ENCODE measurements around the gene CHD8. TPM values are rescaled to one million over a fixed set of nuclear protein-coding genes. Genes with fewer than 3 reads are reported as not detected.

Gene CHD8
- total RNA-seq, 2 experiments from 2014 or later: 130 to 138 TPM

- DNase-seq: no peak
- H3K9me3 Mint-ChIP-seq (ENCODE audit: low read depth): no peaks in the 10 kb centered on the region
- peaks cover 70% of the 10 kb centered on the region for H3K36me3 Mint-ChIP-seq
- no peak overlapping the region for H3K27ac Mint-ChIP-seq
- no peaks in the 10 kb centered on the region for H3K4me1 Mint-ChIP-seq
- ATAC-seq: no peak
- H3K27me3 Mint-ChIP-seq: no peaks in the 10 kb centered on the region
- CTCF ChIA-PET: interaction anchor here (1.2 kb wide), 1 partner anchor 11 kb away, joined by 3 read pairs; no protein-coding TSS in a partner anchor
- no peak overlapping the region for H3K4me3 Mint-ChIP-seq
Measured at GRCh38 chr14:21426692-21427091, 29.2 kb downstream of the CHD8 start.

DNA sequence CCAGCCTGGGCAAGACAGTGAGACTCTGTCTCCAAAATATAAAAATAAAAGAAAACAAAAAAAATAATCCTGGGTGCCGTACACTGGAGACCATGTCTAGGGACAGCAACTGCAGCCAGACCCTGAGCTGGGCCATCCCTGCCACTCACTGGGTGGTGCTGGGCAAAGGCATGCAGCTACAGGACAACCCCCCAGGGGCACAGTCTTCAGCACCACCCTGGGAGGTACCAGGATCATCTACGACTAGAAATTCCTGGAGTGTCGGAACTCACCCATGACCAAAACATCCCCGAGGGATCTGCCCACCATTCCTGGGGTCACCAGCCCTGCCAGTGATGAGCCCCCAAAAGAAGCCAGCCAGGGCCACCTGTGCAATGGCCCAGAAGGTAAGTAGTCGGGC, 36.4 kb downstream of the CHD8 start:
- Mint-ChIP-seq H3K9me3 (ENCODE audit: low read depth) (no peaks in the 10 kb centered on the region), H3K4me3 (no peak overlapping the region), H3K4me1 (peaks cover 12% of the 10 kb centered on the region), H3K27ac (no peak overlapping the region), H3K27me3 (no peaks in the 10 kb centered on the region), H3K36me3 (peaks cover 54% of the 10 kb centered on the region)
- CTCF ChIA-PET: no interaction called here
- ATAC-seq (no peak), DNase-seq (no peak)

DNA sequence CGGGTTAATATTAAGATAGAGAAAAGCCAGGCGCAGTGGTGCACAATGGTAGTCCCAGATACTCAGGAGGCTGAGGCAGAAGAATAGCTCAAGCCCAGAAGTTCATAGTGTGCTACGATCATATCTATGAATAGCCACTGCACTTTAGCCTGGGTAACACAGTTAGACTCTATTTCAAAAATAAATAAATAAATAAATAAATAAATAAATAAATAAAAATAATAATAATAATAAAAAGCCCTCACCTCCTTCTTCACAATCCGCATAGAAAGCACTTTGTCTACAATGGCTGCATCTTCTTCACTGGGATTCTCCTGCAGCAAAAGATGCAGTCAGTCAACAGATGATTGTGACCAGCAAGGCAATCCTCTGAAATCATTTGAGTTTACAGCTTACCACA, 40.6 kb downstream of the CHD8 start:
- peaks cover 59% of the 10 kb centered on the region for H3K36me3 Mint-ChIP-seq
- peak overlapping the region; percentile 38 for H3K27ac Mint-ChIP-seq
- ATAC-seq: no peak
- H3K27me3 Mint-ChIP-seq: no peaks in the 10 kb centered on the region
- H3K9me3 Mint-ChIP-seq (ENCODE audit: low read depth): no peaks in the 10 kb centered on the region
- no peak for DNase-seq
- H3K4me3 Mint-ChIP-seq: no peak overlapping the region
- CTCF ChIA-PET: interaction anchor here (1.0 to 2.0 kb wide), 4 partner anchors 8 to 41 kb away, joined by 3 to 6 read pairs (median 4); partner anchors contain the start of gene CHD8
- H3K4me1 Mint-ChIP-seq: peaks cover 23% of the 10 kb centered on the region

GRCh38 chr14:21414137-21414631, 41.7 kb downstream of the CHD8 start:
- H3K4me1 Mint-ChIP-seq: peaks cover 23% of the 10 kb centered on the region
- DNase-seq (no peak), ATAC-seq (peak; percentile 88)
- CTCF ChIA-PET: interaction anchor here (0.6 to 2.0 kb wide), 4 partner anchors 8 to 1159 kb away, joined by 3 to 6 read pairs (median 4); no protein-coding TSS in a partner anchor
- peak overlapping the region; percentile 80 for H3K27ac Mint-ChIP-seq
- no peak overlapping the region for H3K4me3 Mint-ChIP-seq
- peaks cover 61% of the 10 kb centered on the region for H3K36me3 Mint-ChIP-seq
- no peaks in the 10 kb centered on the region for H3K9me3 Mint-ChIP-seq (ENCODE audit: low read depth)
- H3K27me3 Mint-ChIP-seq: no peaks in the 10 kb centered on the region

- peaks cover 9% of the 10 kb centered on the region for H3K4me1 Mint-ChIP-seq
Measured at GRCh38 chr14:21408147-21408546, 47.8 kb downstream of the CHD8 start.

DNA sequence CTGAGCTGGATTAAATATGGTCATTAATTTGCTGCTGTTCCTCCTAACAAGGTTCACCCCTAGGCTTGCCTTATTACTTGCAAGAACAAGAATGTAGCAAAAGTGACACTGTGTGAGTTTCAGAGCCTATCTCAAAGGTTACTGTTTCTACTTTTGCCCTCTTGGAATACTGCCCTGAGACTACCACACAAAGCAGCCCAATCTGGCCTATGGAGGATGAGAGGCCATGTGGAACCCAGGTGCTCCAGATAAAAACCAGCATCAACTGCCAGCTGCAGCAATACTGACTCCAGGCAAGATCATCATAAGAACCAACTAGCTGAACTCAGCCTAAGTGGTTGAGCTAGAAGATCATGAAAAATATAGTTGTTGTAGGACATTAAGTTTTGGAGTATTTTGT, 49.7 kb downstream of the CHD8 start:
- DNase-seq (no peak), ATAC-seq (no peak)
- CTCF ChIA-PET: interaction anchor here (1.2 to 1.7 kb wide), 2 partner anchors 9 to 39 kb away, joined by 3 to 6 read pairs; no protein-coding TSS in a partner anchor
- no peaks in the 10 kb centered on the region for H3K27me3 Mint-ChIP-seq
- H3K36me3 Mint-ChIP-seq: peaks cover 73% of the 10 kb centered on the region
- no peak overlapping the region for H3K27ac Mint-ChIP-seq
- no peak overlapping the region for H3K4me3 Mint-ChIP-seq
- no peaks in the 10 kb centered on the region for H3K9me3 Mint-ChIP-seq (ENCODE audit: low read depth)
- H3K4me1 Mint-ChIP-seq: peaks cover 9% of the 10 kb centered on the region

More at GRCh38 chr14:21408147-21408546, 47.8 kb downstream of the CHD8 start:
- Mint-ChIP-seq H3K9me3 (ENCODE audit: low read depth) (no peaks in the 10 kb centered on the region), H3K27me3 (no peaks in the 10 kb centered on the region), H3K36me3 (peaks cover 70% of the 10 kb centered on the region), H3K4me3 (no peak overlapping the region), H3K27ac (no peak overlapping the region)
- ATAC-seq: no peak
- CTCF ChIA-PET: interaction anchor here (2.1 kb wide), 1 partner anchor 21 kb away, joined by 5 read pairs; no protein-coding TSS in a partner anchor
- no peak for DNase-seq

GRCh38 chr14:21405097-21405496, 50.8 kb downstream of the CHD8 start:
- Mint-ChIP-seq H3K9me3 (ENCODE audit: low read depth) (no peaks in the 10 kb centered on the region), H3K4me3 (no peak overlapping the region), H3K27ac (peak overlapping the region; percentile 3), H3K4me1 (peaks cover 9% of the 10 kb centered on the region), H3K36me3 (peaks cover 74% of the 10 kb centered on the region), H3K27me3 (no peaks in the 10 kb centered on the region)
- no peak for ATAC-seq
- no peak for DNase-seq
- CTCF ChIA-PET: interaction anchor here (1.2 kb wide), 1 partner anchor 40 kb away, joined by 3 read pairs; no protein-coding TSS in a partner anchor

- H3K27ac Mint-ChIP-seq: no peak overlapping the region
- peaks cover 61% of the 10 kb centered on the region for H3K36me3 Mint-ChIP-seq
- CTCF ChIA-PET: no interaction called here
- DNase-seq (no peak), ATAC-seq (no peak)
- H3K4me3 Mint-ChIP-seq: no peak overlapping the region
- no peaks in the 10 kb centered on the region for H3K27me3 Mint-ChIP-seq
- no peaks in the 10 kb centered on the region for H3K9me3 Mint-ChIP-seq (ENCODE audit: low read depth)
- H3K4me1 Mint-ChIP-seq: no peaks in the 10 kb centered on the region
Measured at GRCh38 chr14:21399311-21399870, 56.5 kb downstream of the CHD8 start.

DNA sequence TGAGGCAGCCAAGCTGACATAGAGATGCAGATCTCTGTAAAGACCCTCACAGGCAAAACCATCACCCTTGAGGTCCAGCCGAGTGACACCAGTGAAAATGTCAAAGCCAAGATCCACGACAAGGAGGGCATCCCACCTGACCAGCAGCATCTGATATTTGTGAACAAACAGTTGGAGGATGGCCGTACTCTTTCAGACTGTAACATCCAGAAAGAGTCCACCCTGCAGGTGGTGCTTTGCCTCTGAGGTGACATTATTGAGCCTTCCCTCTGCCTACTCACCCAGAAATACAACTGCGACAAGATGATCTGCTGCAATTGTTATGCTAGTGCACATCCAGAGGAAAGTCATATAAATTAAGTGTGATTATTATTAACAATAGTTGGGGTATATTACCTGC, 57.0 kb downstream of the CHD8 start:
- CTCF ChIA-PET: no interaction called here

DNA sequence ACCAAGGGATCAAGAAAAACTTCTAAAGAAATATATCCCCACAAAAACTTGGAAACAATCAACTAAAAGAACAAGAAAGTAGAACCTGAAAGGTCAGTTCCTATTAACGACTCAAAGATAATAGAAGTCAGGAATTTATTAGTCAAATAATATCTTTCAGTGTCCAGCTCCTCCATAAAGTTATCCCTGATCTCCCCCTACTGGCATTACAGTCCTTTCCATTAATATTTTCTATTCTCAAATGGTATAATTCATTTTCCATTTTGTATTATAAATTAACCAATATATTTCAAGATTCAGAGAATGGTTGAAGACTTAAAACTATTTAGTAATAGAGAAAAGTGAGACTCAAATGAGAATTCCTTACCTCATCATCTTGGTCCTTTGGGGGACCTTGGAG, 60.5 kb downstream of the CHD8 start:
- no peaks in the 10 kb centered on the region for H3K27me3 Mint-ChIP-seq
- no peak for ATAC-seq
- CTCF ChIA-PET: no interaction called here
- DNase-seq: no peak
- peaks cover 66% of the 10 kb centered on the region for H3K36me3 Mint-ChIP-seq
- no peaks in the 10 kb centered on the region for H3K9me3 Mint-ChIP-seq (ENCODE audit: low read depth)
- H3K27ac Mint-ChIP-seq: no peak overlapping the region
- H3K4me3 Mint-ChIP-seq: no peak overlapping the region
- H3K4me1 Mint-ChIP-seq: no peaks in the 10 kb centered on the region

More for the DNA sequence above, 57.0 kb downstream of the CHD8 start:
- no peaks in the 10 kb centered on the region for H3K27me3 Mint-ChIP-seq
- DNase-seq: no peak
- H3K36me3 Mint-ChIP-seq: peaks cover 64% of the 10 kb centered on the region
- ATAC-seq: no peak
- no peak overlapping the region for H3K4me3 Mint-ChIP-seq
- no peaks in the 10 kb centered on the region for H3K9me3 Mint-ChIP-seq (ENCODE audit: low read depth)
- no peak overlapping the region for H3K27ac Mint-ChIP-seq
- no peaks in the 10 kb centered on the region for H3K4me1 Mint-ChIP-seq

- ATAC-seq (no peak), DNase-seq (no peak)
- Mint-ChIP-seq H3K36me3 (peaks cover 29% of the 10 kb centered on the region), H3K9me3 (ENCODE audit: low read depth) (no peaks in the 10 kb centered on the region), H3K27me3 (no peaks in the 10 kb centered on the region), H3K4me3 (peak overlapping the region; percentile 92), H3K4me1 (peaks cover 28% of the 10 kb centered on the region), H3K27ac (peak overlapping the region; percentile 96)
- CTCF ChIA-PET: interaction anchor here (0.8 to 1.5 kb wide), 2 partner anchors 32 to 52 kb away, joined by 3 read pairs; no protein-coding TSS in a partner anchor
Measured at GRCh38 chr14:21385188-21385904, 70.6 kb downstream of the CHD8 start.

- Mint-ChIP-seq H3K36me3 (peaks cover 29% of the 10 kb centered on the region), H3K4me3 (peak overlapping the region; percentile 92), H3K27ac (peak overlapping the region; percentile 96), H3K27me3 (no peaks in the 10 kb centered on the region), H3K9me3 (ENCODE audit: low read depth) (no peaks in the 10 kb centered on the region), H3K4me1 (peaks cover 33% of the 10 kb centered on the region)
- DNase-seq (no peak), ATAC-seq (peak; percentile 48)
- CTCF ChIA-PET: interaction anchor here (1.0 to 1.5 kb wide), 3 partner anchors 32 to 93 kb away, joined by 3 to 4 read pairs (median 3); no protein-coding TSS in a partner anchor
Measured at GRCh38 chr14:21384494-21384851, 71.5 kb downstream of the CHD8 start.

- Mint-ChIP-seq H3K4me1 (peaks cover 38% of the 10 kb centered on the region), H3K4me3 (peak within 1 kb of the TSS; percentile 92), H3K27ac (peak within 1 kb of the TSS; percentile 96), H3K27me3 (no peaks in the 10 kb centered on the region), H3K36me3 (peaks cover 29% of the 10 kb centered on the region), H3K9me3 (ENCODE audit: low read depth) (no peaks in the 10 kb centered on the region)
- CTCF ChIA-PET: interaction anchor here (1.0 to 1.5 kb wide), 3 partner anchors 31 to 94 kb away, joined by 3 to 4 read pairs (median 3); no protein-coding TSS in a partner anchor
- peak; percentile 99 for DNase-seq
- peak; percentile 95 for ATAC-seq
Measured at GRCh38 chr14:21383848-21384493, 72.0 kb downstream of the CHD8 start, which contains the start of gene SUPT16H. Gene SUPT16H (minus strand): TSS chr14:21384019. CDS start chr14:21383927, 92 bp downstream.
